HFF-Myc (cell line): ENCODE measurements around the gene GLDC.

Experiments used
- DNase-seq: peaks from one replicate; pipeline ENCODE4 v3.0.0-alpha.2; 2011; ENCODE audit warnings: low read depth; ENCODE audit errors: extremely low read depth
- H3K4me3 ChIP-seq: replicated peaks from 2 replicates; pipeline ENCODE4 v1.5.1; 2011; ENCODE audit warnings: low read depth, mild to moderate bottlenecking, control low read depth, low read length
- CTCF ChIP-seq: IDR thresholded peaks from 2 replicates; pipeline ENCODE4 v1.5.1; 2012; ENCODE audit warnings: mild to moderate bottlenecking, low read depth, low read length, control low read depth; ENCODE audit errors: missing control alignments

GLDC gene

GRCh38 chr9:6584881-6585597, 60.5 kb downstream of the GLDC start:
- DNase-seq: no peak
- TF ChIP-seq CTCF: no peak
- no peak overlapping the region for H3K4me3 ChIP-seq

- H3K4me3 ChIP-seq: no peak overlapping the region
- TF ChIP-seq CTCF: no peak
- DNase-seq: no peak
These were observed 64.3 kb downstream of the GLDC start for GRCh38 chr9:6581253-6581652.

- no peak overlapping the region for H3K4me3 ChIP-seq
- DNase-seq: no peak
- no peak for TF ChIP-seq CTCF
These were observed 65.9 kb downstream of the GLDC start for GRCh38 chr9:6579613-6580012.

GRCh38 chr9:6576987-6577386, 68.5 kb downstream of the GLDC start:
- H3K4me3 ChIP-seq: no peak overlapping the region
- no peak for DNase-seq
- no peak for TF ChIP-seq CTCF

GRCh38 chr9:6575324-6576034, 70.0 kb downstream of the GLDC start:
- H3K4me3 ChIP-seq: no peak overlapping the region
- DNase-seq: no peak
- TF ChIP-seq CTCF: no peak

- DNase-seq: peak; percentile 47
- peak overlapping the region; percentile 28 for H3K4me3 ChIP-seq
- no peak for TF ChIP-seq CTCF
These were observed 78.4 kb downstream of the GLDC start for GRCh38 chr9:6567140-6567591.
